SK-N-SH (cell line): Measurements from ENCODE around the gene EEF2. TPM values are rescaled to one million over a fixed set of nuclear protein-coding genes. Genes with fewer than 3 reads are reported as not detected.

Source experiments
- CTCF ChIA-PET: fragments of 300-600, 350-600 bp; formaldehyde crosslinking; extraction: SDS; loops from one replicate; lab custom pipeline; 2021; lab: Yijun Ruan, JAX
- POLR2A ChIA-PET: fragments of 350-600 bp; sonication (Branson Sonifier 250); formaldehyde crosslinking; extraction: SDS; loops from one replicate; lab custom pipeline; 2020; ENCODE audit warnings: antibody characterized with exemption, inconsistent platforms; lab: Yijun Ruan, JAX
- DNase-seq: peaks from one replicate; pipeline ENCODE4 v3.0.0; 2012
- H2AFZ ChIP-seq: fragments of 200-600 bp; sonication (generic); 2 replicates; pipeline ENCODE4 v1.8.1; 2016; ENCODE audit warnings: antibody characterized with exemption, mild to moderate bottlenecking, low read depth
- H3F3A ChIP-seq: fragments of 200-600 bp; sonication (generic); replicated peaks from 2 replicates; pipeline ENCODE3; 2016; ENCODE audit warnings: antibody characterized with exemption, mild to moderate bottlenecking; ENCODE audit not compliant: insufficient read depth
- H3K27ac ChIP-seq, 2 experiments: fragments of 200-500 bp in 1 of 2; fragments of 200-600 bp in 1 of 2; sonication (Bioruptor generic) in 1 of 2; sonication (generic), shearing (Covaris generic) in 1 of 2; 2 replicates each; pipeline versions ENCODE4 v1.5.1 to v1.6.1; 2014 to 2016; ENCODE audit warnings: low read depth in 2 of 2, inconsistent platforms in 1 of 2, low read length in 1 of 2, mild to moderate bottlenecking in 1 of 2, mixed read lengths in 1 of 2
- H3K27me3 ChIP-seq: fragments of 200-600 bp; sonication (generic), shearing (Covaris generic); 2 replicates; pipeline ENCODE4 v1.6.1; 2016; ENCODE audit warnings: mixed run types; ENCODE audit not compliant: insufficient read depth
- H3K36me3 ChIP-seq, 2 experiments: fragments of 200-500 bp in 1 of 2; fragments of 200-600 bp in 1 of 2; sonication (Bioruptor generic) in 1 of 2; sonication (generic) in 1 of 2; replicated peaks in 1 of 2; 2 replicates each; pipeline versions ENCODE3 to v1.5.1; 2014 to 2016; ENCODE audit warnings: low read length in 1 of 2, mild to moderate bottlenecking in 1 of 2; ENCODE audit not compliant: insufficient read depth in 2 of 2, control insufficient read depth in 1 of 2
- H3K4me1 ChIP-seq, 2 experiments: fragments of 200-500 bp in 1 of 2; fragments of 200-600 bp in 1 of 2; sonication (Bioruptor generic) in 1 of 2; sonication (generic), shearing (Covaris generic) in 1 of 2; 2 replicates each; pipeline versions ENCODE4 v1.5.1 to v1.6.1; 2014 to 2016; ENCODE audit warnings: low read depth in 1 of 2, low read length in 1 of 2, mixed run types in 1 of 2; ENCODE audit not compliant: insufficient read depth in 2 of 2, control insufficient read depth in 1 of 2
- H3K4me2 ChIP-seq: fragments of 200-600 bp; sonication (generic), shearing (Covaris generic); 2 replicates; pipeline ENCODE4 v1.6.1; 2017; ENCODE audit warnings: mixed run types
- H3K4me3 ChIP-seq, 2 experiments: fragments of 200-500 bp in 1 of 2; fragments of 200-600 bp in 1 of 2; sonication (Bioruptor generic) in 1 of 2; sonication (generic), shearing (Covaris generic) in 1 of 2; 2 replicates each; pipeline versions ENCODE4 v1.5.1 to v1.8.1; 2014 to 2016; ENCODE audit warnings: low read depth in 2 of 2, inconsistent platforms in 1 of 2, low read length in 1 of 2, mild to moderate bottlenecking in 1 of 2, mixed read lengths in 1 of 2, moderate library complexity in 1 of 2
- H3K79me2 ChIP-seq: fragments of 200-600 bp; sonication (generic); 2 replicates; pipeline ENCODE4 v1.8.1; 2017; ENCODE audit warnings: mild to moderate bottlenecking; ENCODE audit not compliant: insufficient read depth
- H3K9ac ChIP-seq: fragments of 200-600 bp; sonication (generic); 2 replicates; pipeline ENCODE4 v1.6.1; 2017; ENCODE audit warnings: mixed run types
- H3K9me2 ChIP-seq: fragments of 200-600 bp; sonication (generic); 2 replicates; pipeline ENCODE4 v1.6.1; 2017; ENCODE audit warnings: mixed run types
- H3K9me3 ChIP-seq: fragments of 200-600 bp; sonication (generic); 2 replicates; pipeline ENCODE4 v1.6.1; 2017; ENCODE audit warnings: mixed run types, mild to moderate bottlenecking, moderate library complexity
- H4K20me1 ChIP-seq: fragments of 200-600 bp; sonication (generic); 2 replicates; pipeline ENCODE4 v1.6.1; 2017; ENCODE audit warnings: mild to moderate bottlenecking, mixed run types; ENCODE audit not compliant: insufficient read depth
- CHD2 ChIP-seq: fragments of 150-350 bp; IDR thresholded peaks from 2 replicates; pipeline ENCODE4 v1.6.1; 2018; ENCODE audit warnings: low read length; ENCODE audit not compliant: partially characterized antibody
- EP300 ChIP-seq, 2 experiments: IDR thresholded peaks; 2 replicates each; pipeline versions ENCODE4 v1.4.0 to v1.6.1; 2012; ENCODE audit warnings: borderline replicate concordance in 1 of 2, low read depth in 1 of 2, low read length in 1 of 2
- EZH2phosphoT487 ChIP-seq: fragments of 200-600 bp; sonication (generic); IDR thresholded peaks from 2 replicates; pipeline ENCODE4 v1.6.1; 2017; ENCODE audit warnings: low read depth, mixed run types, mild to moderate bottlenecking, antibody characterized with exemption, moderate library complexity, borderline replicate concordance
- FOSL2 ChIP-seq: IDR thresholded peaks from 2 replicates; pipeline ENCODE4 v1.4.0; 2012; ENCODE audit warnings: low read depth, mild to moderate bottlenecking, moderate library complexity, borderline replicate concordance
- FOXJ3 ChIP-seq: sonication (generic); formaldehyde crosslinking; IDR thresholded peaks from 2 replicates; pipeline ENCODE4 v1.5.1; 2020; ENCODE audit warnings: mild to moderate bottlenecking, missing genetic modification reagents
- GATA2 ChIP-seq: sonication (generic); formaldehyde crosslinking; IDR thresholded peaks from 2 replicates; pipeline ENCODE4 v1.5.0; 2020; ENCODE audit warnings: mild to moderate bottlenecking, missing genetic modification reagents
- JUND ChIP-seq: IDR thresholded peaks from 2 replicates; pipeline ENCODE4 v1.4.0; 2012
- MEF2A ChIP-seq: IDR thresholded peaks from 2 replicates; pipeline ENCODE4 v1.4.0; 2012; ENCODE audit warnings: low read depth, borderline replicate concordance
- MXI1 ChIP-seq: IDR thresholded peaks from 2 replicates; pipeline ENCODE4 v1.6.1; 2012; ENCODE audit warnings: mild to moderate bottlenecking, low read depth, low read length, improper control_type of control experiment
- NRF1 ChIP-seq: IDR thresholded peaks from 2 replicates; pipeline ENCODE4 v1.6.1; 2012; ENCODE audit warnings: low read depth, mild to moderate bottlenecking, low read length
- POLR2AphosphoS5 ChIP-seq: IDR thresholded peaks from 2 replicates; pipeline ENCODE4 v1.6.1; 2012; ENCODE audit warnings: low read depth, low read length
- RAD21 ChIP-seq: IDR thresholded peaks from 2 replicates; pipeline ENCODE4 v1.6.1; 2012; ENCODE audit warnings: mild to moderate bottlenecking, low read length
- RCOR1 ChIP-seq: fragments of 150-350 bp; IDR thresholded peaks from 2 replicates; pipeline ENCODE4 v1.6.1; 2017; ENCODE audit warnings: antibody characterized with exemption, low read length
- SIN3A ChIP-seq: IDR thresholded peaks from 2 replicates; pipeline ENCODE4 v1.6.1; 2012; ENCODE audit warnings: low read depth, mild to moderate bottlenecking, low read length, moderate library complexity, borderline replicate concordance
- SMC3 ChIP-seq: IDR thresholded peaks from 2 replicates; pipeline ENCODE4 v1.6.1; 2012; ENCODE audit warnings: low read depth, low read length, improper control_type of control experiment
- TCF12 ChIP-seq: IDR thresholded peaks from 2 replicates; pipeline ENCODE4 v1.4.0; 2012
- TEAD4 ChIP-seq: IDR thresholded peaks from 2 replicates; pipeline ENCODE4 v1.4.0; 2012; ENCODE audit warnings: mild to moderate bottlenecking, borderline replicate concordance; ENCODE audit not compliant: insufficient read depth
- YY1 ChIP-seq: IDR thresholded peaks from 2 replicates; pipeline ENCODE4 v1.4.0; 2012; ENCODE audit warnings: low read depth, mild to moderate bottlenecking
- WGBS: methylation state at CpG from one replicate; pipeline ENCODE4 v1.1.6; 2017; ENCODE audit warnings: low lambda C conversion rate; 5-methylcytosine and 5-hydroxymethylcytosine counted together
- polyA plus RNA-seq, 3 experiments: library from polyadenylated mRNA; depleted of rRNA; stranded (reverse); fragments of >200 nt; gene quantifications; 2 replicates each; pipeline ENCODE4 v1.2.3, GENCODE V29; 2012
- TF ChIP-seq, protein P1 (sequence below): IDR thresholded peaks from 2 replicates; pipeline ENCODE4 v1.6.1; 2012; ENCODE audit warnings: mild to moderate bottlenecking, low read depth, low read length, moderate library complexity
- TF ChIP-seq, protein P2 (sequence below): IDR thresholded peaks from 2 replicates; pipeline ENCODE4 v1.4.0; 2012; ENCODE audit warnings: low read depth, borderline replicate concordance
- TF ChIP-seq, protein P3 (sequence below): fragments of 150-350 bp; IDR thresholded peaks from 2 replicates; pipeline ENCODE4 v1.6.1; 2016; ENCODE audit warnings: mild to moderate bottlenecking, low read depth, low read length
- TF ChIP-seq, protein P4 (sequence below): IDR thresholded peaks from 2 replicates; pipeline ENCODE4; 2012
- TF ChIP-seq, protein P5 (sequence below): IDR thresholded peaks from 2 replicates; pipeline ENCODE4 v1.4.0; 2012; ENCODE audit warnings: low read depth
- TF ChIP-seq, protein P6 (sequence below): fragments of 150-350 bp; IDR thresholded peaks from 2 replicates; pipeline ENCODE4 v1.6.1; 2017; ENCODE audit warnings: antibody characterized with exemption, low read length, low read depth, borderline replicate concordance

The EEF2 gene
- polyA plus RNA-seq, 1 of the 3 experiments (the other 2 are of a cell fraction) = 1,553 TPM

DNA sequence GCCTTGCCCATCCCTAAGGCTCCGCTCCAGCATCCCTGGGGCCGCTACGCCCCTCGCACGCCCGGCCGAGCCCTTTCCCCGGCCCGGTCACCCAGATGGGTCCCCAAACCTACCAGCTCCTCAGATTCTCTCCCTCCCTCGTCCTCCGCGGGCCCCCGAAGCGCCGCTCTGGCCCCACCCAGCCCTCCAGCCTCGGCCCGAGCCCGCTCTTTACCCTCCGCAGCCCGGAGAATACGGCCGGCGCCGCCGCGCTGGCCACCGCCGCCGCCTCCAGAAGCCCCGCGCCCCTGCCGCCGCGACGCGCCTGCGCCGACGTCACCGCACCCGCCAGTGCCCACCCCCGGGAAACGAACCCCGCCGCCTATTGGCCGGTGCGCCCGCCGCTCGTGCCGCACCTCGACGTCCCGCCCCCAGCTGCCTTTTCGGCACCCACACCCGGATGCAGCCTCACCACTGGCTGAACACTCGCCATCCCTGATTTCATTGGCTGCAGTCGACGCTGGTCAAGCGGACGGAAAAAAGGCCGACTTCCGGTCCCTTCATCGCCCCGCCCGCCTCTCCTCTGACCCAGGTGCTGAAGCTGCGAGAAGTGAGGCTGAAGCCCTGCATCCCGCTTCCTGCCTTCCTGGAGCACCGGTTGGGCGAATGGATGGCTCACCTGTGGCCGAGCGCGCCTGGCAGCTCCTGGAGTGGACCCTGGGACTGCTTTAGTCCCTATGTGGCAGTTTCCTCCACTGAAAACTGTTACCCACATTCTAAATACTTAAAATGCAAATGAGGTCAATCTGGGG is 14.3 kb downstream of the EEF2 start, which contains the start of gene DAPK3:
Gene DAPK3 (minus strand): TSS at position 292 of the 791 bp plus-strand sequence. CDS start 1,364 bp downstream, outside the sequence.
- CTCF ChIA-PET = interaction anchor here (0.7 to 1.4 kb wide), 7 partner anchors 10 to 195 kb away, joined by 3 to 4 read pairs (median 3); partner anchors contain the start of gene EEF2
- Histone ChIP-seq H3K4me1 (peaks cover 16 to 22% of the 10 kb centered on the region in 2 experiments; a peak in 3 of 4 replicates), H2AFZ (no peak within 1 kb of the TSS), H3K79me2 (peaks cover 50% of the 10 kb centered on the region), H4K20me1 (peaks cover 68% of the 10 kb centered on the region), H3K27me3 (no peaks in the 10 kb centered on the region), H3K36me3 (peaks cover 12 to 31% of the 10 kb centered on the region in 2 experiments), H3K4me3 (peak within 1 kb of the TSS; percentile 75 to 80), H3K9ac (peak within 1 kb of the TSS; percentile 93), H3F3A (peaks cover 49% of the 10 kb centered on the region), H3K9me2 (no peaks in the 10 kb centered on the region), H3K27ac (peak within 1 kb of the TSS; percentile 77 to 99), H3K9me3 (no peaks in the 10 kb centered on the region), H3K4me2 (peak within 1 kb of the TSS; percentile 97)
- WGBS = under 1% methylated on average over 51 of the region's 73 CpGs
- POLR2A ChIA-PET = interaction anchor here (0.6 to 3.2 kb wide), 11 partner anchors 8 to 485 kb away, joined by 3 to 60 read pairs (median 4); partner anchors contain the start of genes ATCAY and EEF2
- peak; percentile 98 for DNase-seq
- TF ChIP-seq, protein P1, sequence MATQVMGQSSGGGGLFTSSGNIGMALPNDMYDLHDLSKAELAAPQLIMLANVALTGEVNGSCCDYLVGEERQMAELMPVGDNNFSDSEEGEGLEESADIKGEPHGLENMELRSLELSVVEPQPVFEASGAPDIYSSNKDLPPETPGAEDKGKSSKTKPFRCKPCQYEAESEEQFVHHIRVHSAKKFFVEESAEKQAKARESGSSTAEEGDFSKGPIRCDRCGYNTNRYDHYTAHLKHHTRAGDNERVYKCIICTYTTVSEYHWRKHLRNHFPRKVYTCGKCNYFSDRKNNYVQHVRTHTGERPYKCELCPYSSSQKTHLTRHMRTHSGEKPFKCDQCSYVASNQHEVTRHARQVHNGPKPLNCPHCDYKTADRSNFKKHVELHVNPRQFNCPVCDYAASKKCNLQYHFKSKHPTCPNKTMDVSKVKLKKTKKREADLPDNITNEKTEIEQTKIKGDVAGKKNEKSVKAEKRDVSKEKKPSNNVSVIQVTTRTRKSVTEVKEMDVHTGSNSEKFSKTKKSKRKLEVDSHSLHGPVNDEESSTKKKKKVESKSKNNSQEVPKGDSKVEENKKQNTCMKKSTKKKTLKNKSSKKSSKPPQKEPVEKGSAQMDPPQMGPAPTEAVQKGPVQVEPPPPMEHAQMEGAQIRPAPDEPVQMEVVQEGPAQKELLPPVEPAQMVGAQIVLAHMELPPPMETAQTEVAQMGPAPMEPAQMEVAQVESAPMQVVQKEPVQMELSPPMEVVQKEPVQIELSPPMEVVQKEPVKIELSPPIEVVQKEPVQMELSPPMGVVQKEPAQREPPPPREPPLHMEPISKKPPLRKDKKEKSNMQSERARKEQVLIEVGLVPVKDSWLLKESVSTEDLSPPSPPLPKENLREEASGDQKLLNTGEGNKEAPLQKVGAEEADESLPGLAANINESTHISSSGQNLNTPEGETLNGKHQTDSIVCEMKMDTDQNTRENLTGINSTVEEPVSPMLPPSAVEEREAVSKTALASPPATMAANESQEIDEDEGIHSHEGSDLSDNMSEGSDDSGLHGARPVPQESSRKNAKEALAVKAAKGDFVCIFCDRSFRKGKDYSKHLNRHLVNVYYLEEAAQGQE = peak; percentile 96
- TF ChIP-seq, protein P2, sequence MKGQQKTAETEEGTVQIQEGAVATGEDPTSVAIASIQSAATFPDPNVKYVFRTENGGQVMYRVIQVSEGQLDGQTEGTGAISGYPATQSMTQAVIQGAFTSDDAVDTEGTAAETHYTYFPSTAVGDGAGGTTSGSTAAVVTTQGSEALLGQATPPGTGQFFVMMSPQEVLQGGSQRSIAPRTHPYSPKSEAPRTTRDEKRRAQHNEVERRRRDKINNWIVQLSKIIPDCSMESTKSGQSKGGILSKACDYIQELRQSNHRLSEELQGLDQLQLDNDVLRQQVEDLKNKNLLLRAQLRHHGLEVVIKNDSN = no peak
- TF ChIP-seq, protein P3, sequence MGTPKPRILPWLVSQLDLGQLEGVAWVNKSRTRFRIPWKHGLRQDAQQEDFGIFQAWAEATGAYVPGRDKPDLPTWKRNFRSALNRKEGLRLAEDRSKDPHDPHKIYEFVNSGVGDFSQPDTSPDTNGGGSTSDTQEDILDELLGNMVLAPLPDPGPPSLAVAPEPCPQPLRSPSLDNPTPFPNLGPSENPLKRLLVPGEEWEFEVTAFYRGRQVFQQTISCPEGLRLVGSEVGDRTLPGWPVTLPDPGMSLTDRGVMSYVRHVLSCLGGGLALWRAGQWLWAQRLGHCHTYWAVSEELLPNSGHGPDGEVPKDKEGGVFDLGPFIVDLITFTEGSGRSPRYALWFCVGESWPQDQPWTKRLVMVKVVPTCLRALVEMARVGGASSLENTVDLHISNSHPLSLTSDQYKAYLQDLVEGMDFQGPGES = peak; percentile 82
- peak; percentile 82 for TF ChIP-seq POLR2AphosphoS5
- TF ChIP-seq SIN3A = no peak
- TF ChIP-seq RCOR1 = no peak
- TF ChIP-seq RAD21 = no peak
- no peak for TF ChIP-seq GATA2 (CRISPR knock-in tag)
- TF ChIP-seq FOXJ3 (CRISPR knock-in tag) = no peak
- TF ChIP-seq SMC3 = no peak; the same call in 1 of the 2 replicates
- peak; percentile 67 for TF ChIP-seq NRF1
- TF ChIP-seq YY1 = no peak
- TF ChIP-seq TEAD4 = no peak
- peak; percentile 36 for TF ChIP-seq MXI1
- TF ChIP-seq EZH2phosphoT487 = no peak
- TF ChIP-seq, protein P4, sequence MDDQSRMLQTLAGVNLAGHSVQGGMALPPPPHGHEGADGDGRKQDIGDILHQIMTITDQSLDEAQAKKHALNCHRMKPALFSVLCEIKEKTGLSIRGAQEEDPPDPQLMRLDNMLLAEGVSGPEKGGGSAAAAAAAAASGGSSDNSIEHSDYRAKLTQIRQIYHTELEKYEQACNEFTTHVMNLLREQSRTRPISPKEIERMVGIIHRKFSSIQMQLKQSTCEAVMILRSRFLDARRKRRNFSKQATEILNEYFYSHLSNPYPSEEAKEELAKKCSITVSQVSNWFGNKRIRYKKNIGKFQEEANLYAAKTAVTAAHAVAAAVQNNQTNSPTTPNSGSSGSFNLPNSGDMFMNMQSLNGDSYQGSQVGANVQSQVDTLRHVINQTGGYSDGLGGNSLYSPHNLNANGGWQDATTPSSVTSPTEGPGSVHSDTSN = peak; percentile 99
- no peak; the same call in 1 of the 2 replicates for TF ChIP-seq FOSL2
- TF ChIP-seq, protein P5, sequence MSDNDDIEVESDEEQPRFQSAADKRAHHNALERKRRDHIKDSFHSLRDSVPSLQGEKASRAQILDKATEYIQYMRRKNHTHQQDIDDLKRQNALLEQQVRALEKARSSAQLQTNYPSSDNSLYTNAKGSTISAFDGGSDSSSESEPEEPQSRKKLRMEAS = 0 out of 2 replicates have a peak, but pooled peaks have one; percentile 44
- peak; percentile 38; the same call in 1 of the 2 replicates for TF ChIP-seq JUND
- TF ChIP-seq TCF12 = no peak; the same call in 1 of the 2 replicates
- TF ChIP-seq MEF2A = no peak
- TF ChIP-seq, protein P6, sequence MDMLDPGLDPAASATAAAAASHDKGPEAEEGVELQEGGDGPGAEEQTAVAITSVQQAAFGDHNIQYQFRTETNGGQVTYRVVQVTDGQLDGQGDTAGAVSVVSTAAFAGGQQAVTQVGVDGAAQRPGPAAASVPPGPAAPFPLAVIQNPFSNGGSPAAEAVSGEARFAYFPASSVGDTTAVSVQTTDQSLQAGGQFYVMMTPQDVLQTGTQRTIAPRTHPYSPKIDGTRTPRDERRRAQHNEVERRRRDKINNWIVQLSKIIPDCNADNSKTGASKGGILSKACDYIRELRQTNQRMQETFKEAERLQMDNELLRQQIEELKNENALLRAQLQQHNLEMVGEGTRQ = no peak
- TF ChIP-seq CHD2 = peak; percentile 95
- TF ChIP-seq EP300 (IDR thresholded peaks at IDR 0.05; ENCODE audit: borderline replicate concordance in 1 of 2, low read depth in 1 of 2, low read length in 1 of 2) = 0 out of 4 replicates have a peak, but pooled peaks of 1 of the 2 experiments have one; percentile 22
